ENCODE data around the gene ZGRF1.

DNA sequence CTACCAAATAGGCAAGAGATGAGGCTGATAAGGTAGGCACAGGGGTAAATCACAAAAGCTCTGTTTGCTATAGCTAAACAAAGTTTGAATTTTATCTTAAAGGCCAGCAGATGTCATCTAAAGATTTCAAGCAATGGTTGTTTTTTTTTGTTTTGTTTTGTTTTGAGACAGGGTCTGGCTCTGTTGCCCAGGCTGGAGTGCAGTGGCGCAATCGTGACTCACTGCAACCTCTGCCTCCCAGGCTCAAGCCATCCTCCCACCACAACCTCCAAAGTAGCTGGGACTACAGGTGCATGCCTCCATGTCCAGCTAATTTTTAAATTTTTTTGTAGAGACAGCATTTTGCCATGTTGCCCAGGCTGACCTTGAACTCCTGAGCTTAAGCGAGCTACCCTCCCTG, 77.7 kb downstream of the ZGRF1 start:
- no peak for TF ChIP-seq ARNT (IDR thresholded peaks at IDR 0.05)
- TF ChIP-seq BHLHE40 (IDR thresholded peaks at IDR 0.05; ENCODE audit: borderline replicate concordance): no peak
- TF ChIP-seq ZNF384 (IDR thresholded peaks at IDR 0.05): no peak
- no peak for TF ChIP-seq TARDBP (IDR thresholded peaks at IDR 0.05)
- TF ChIP-seq SP1 (IDR thresholded peaks at IDR 0.05): no peak
- no peak for TF ChIP-seq FOXA1 (IDR thresholded peaks at IDR 0.05)
- no peak for TF ChIP-seq ELF4 (IDR thresholded peaks at IDR 0.05)
- no peak for TF ChIP-seq FOXK2 (IDR thresholded peaks at IDR 0.05)

Data from HEK293T (cell line).